NOMO-1 treated with dmso at 0.1 percent for 144 hours (cell line): ENCODE measurements around the gene ZC3H18.

Source experiments
- DNase-seq: peaks from one replicate; lab custom pipeline; 2025; ENCODE audit not compliant: unreplicated experiment; lab: John Stamatoyannopoulos, UW

ZC3H18 gene

DNA sequence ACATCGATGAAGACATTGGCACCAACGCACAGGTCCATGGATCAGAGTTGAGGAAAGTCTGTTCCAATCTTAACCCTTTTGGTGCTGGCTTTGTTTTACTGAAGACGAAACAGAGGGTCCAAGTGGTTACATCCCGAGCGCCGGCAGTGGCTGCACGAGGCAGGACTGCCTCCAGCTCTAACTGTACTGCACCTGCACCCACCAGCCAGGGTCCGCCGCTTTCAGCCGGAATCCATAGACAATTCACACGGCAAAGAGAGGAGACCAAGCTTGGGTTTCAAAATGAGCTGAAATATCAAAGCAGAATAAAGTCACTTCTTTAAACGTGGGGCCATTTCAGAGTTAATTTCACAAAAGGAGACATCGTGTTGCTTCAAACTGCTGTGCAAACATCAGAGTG is 21.2 kb upstream of the ZC3H18 start:
- DNase-seq: no peak

DNA sequence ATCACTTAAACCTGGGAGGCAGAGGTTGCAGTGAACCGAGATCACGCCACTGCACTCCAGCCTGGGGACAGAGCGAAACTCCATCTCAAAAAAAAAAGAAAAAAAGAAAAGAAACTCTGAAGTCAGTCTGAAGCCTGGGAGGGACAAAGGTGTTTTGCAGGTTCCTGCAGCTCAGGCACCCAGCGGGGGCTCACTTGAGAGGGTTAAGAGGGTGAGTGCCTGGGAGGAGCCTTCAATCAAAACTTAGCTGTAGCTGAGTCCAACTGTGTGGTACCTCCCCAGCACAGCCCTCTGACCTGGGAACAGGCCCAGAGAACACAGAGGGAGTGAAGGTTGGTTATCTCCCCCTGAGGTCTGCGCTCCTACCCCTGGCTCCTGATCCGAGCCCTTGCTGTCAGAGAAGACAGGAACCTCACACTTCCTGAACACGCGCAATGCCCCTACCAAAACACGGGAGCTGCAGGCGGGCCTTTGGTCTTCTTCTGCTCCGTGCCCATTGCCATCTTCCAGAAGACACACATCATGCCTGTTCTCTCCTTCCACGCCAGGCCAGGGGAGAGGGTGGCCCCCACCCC is 20.4 kb upstream of the ZC3H18 start:
- DNase-seq: no peak

DNA sequence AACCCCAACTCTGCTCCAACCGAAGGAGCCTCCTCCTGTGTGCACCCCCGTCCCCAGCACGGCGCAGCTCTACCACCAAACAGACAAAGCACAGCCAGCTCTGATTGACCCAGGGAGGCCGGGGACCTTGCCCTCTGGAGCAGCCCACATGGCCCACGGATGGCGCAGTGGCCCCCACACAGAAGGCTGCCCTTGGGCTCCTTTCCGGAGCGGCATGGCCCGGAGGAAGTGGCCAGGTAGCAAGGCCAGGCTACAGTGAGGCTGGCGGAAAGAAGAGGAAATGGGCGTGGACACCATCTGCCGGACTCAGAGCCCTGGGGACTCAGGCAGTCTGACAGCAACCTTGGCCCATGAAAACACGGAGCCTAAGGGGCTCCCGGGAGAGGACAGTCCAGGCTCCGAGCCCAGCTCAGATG is 19.9 kb upstream of the ZC3H18 start:
- no peak for DNase-seq

DNA sequence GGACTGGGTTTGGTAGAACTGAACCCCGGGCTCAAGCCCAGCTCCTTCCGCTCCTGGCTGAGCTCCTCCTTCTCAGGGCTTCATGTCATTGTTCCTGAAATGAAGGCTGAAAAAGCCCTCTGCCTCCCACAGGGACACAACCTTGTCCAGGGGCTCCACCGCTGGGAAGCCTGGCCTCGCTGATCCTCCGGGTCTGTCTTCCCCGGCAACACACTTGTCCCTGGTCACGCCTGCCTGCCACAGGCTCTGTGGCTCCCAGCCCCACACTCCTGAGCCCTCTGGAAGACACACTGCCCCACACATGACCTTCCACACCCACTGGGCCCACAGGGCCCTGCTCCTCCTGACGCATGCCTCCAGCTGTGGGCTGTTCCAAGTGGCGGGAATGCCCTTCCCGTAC is 18.0 kb upstream of the ZC3H18 start:
- no peak for DNase-seq

DNA sequence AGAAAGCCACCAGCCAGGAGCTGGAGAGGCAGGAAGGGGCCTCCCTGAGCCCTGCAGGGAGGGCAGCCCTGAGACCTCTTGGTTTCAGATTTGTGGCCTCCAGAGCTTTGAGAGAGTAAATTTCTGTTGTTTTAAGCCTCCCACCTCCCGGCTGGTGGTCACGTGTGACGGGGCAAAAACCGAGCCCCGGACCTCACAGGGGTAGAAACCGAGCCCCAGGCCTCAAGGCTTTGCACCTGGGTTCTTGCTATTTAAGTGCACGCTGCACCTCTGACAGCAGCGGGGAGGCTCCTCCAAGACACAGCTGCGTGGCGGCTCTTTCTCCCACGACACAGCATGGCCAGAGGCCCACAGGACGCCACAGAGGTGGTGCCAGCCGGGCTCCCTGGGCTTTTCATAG is 17.4 kb upstream of the ZC3H18 start:
- no peak for DNase-seq

DNA sequence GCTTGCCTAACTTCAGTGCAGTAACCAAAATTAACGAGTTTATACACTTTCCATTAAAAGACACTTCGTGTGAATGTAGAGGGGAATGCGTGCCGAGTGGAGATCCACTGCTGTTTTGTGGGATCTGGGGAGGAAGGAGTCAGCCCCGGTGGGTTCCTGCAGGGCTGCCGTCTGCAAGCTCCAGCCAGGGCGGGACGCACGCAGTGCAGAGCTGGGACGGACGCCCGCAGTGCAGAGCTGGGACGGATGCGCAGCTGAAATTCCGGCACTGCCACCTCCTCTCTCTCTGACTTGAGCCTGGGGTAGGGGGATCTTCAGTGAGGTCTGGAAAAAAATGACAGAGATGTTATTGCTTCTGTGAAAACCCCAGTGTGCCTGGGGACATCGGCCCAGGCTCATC is 16.5 kb upstream of the ZC3H18 start:
- no peak for DNase-seq

DNA sequence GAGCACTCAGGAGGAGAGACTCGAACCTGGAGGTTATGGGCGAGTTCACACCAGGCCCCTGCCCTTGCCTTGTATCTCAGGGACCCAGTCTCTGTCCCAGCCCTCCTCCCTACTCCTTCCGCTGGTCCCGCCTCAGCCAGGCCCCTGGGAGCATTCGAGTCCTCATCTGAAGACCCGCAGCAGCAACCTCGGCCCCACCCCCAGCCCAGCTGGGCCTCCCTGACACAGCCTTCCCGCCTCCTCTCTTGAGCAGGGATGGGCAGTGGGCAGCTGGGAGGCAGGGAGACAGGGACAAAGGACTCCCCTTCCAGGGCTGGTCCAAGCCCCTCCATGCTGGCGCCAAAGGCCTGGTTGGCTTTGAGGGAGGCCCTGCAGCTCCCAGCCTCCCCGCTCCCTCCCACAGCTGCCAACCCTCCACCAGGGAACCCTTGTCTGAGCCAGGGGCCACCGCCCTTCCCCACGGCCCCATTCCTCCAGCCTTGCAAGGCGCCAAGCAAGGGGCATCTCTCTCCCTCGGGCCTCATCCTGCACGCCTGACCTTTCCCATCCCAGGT is 15.4 kb upstream of the ZC3H18 start:
- no peak for DNase-seq

DNA sequence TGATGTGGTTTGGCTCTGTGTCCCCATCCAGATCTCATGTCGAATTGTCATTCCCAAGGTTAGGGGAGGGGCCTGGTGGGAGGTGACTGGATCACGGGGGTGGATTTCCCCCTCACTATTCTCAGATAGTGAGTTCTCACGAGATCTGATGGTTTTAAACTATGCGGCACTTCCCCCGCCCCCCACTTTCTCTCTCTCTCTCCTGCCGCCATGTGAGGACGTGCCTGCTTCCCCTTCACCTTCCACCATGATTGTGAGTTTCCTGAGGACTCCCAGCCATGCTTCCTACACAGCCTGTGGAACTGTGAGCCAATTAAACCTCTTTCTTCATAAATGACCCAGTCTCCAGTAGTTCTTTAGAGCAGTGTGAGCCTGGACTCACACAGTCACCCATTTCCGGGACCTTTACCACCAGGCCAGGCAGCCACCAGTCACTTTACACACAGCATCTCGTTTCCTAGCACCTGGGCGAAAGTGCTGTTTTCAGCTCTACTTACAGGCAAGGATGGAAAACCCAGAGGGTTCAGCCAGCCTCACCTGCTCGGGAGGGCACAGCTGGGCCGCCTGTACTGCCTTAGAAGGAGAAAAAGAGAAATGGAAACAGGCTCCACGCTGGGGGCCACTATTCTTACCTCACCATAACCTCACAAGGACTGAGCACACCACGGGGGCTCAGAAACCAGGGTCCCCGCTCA is 13.8 kb upstream of the ZC3H18 start:
- DNase-seq: no peak

DNA sequence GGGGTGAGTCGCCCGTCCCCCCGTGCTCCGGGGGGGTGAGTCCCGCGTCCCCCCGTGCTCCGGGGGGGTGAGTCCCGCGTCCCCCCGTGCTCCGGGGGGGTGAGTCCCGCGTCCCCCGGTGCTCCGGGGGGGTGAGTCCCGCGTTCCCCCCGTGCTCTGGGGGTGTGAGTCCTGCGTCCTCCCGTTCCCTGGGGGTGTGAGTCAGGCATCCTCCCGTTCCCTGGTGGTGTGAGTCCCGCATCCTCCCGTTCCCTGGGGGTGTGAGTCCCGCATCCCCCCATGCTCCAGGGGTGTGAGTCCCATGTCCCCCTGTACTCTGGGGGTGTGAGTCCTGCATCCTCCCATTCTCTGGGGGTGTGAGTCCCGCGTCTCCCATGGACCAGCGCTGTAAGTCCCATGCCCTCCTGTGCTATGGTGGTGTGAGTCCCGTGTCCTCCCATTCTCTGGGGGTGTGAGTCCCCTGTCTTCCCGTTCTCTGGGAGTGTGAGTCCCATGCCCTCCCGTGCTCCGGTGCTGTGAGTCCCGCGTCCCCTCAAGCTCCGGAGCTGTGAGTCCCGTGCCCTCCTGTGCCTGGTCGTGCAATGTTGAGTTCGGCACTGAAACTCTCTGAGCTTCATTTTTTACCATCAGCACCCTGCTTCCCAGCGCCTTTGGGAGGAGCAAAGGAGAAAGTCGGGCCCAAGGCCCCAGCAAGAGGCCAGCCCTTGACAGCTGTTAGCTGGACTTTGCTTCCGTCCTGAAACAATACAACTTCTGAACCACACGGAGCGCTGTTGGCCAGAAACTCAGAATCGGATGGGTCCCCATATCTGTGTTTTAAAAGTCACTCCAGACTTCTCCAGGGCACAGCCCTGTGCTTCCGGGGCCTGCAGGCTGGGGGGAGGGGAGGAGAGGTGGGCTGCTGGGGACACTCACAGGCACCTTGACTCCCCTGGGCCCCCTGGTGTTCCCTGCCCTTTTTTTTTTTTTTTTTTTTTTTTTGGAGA is 11.5 kb upstream of the ZC3H18 start:
- DNase-seq: no peak

DNA sequence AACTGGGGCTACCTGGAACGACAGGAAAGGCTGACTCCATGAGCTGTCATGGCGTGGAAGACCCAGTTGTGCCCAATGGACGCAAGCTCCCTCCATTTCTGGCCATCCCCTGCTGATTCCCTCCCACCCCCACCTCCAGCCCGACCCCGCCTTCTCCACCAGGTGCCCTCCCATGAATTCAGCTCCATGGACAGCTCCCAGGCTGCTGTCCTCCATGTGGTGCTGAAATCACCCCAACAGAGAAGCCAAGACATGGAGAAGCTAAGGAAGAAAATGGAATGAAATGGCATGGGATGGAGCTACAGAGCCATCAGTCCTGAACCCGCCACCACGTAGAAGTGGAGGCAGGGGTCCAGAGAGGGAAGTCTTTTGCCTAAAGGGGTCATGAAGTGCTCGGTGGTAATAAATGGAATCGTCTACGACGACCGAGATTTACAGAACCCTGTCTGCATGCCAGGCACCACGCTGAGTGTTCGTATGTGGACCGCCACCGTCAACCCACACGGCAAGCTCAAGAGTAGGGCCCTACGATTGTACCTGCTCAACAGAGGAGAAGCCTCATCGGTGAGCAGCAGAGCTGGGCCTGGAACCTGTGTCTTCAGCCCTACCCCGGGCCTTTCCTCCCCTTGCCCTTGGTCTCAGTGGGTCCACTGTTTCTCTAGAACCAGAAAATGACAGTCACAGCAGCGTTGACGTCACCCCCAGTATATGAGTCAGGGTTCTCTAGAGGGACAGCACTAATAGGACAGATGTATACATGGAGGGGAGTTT is 9.3 kb upstream of the ZC3H18 start:
- no peak for DNase-seq

DNA sequence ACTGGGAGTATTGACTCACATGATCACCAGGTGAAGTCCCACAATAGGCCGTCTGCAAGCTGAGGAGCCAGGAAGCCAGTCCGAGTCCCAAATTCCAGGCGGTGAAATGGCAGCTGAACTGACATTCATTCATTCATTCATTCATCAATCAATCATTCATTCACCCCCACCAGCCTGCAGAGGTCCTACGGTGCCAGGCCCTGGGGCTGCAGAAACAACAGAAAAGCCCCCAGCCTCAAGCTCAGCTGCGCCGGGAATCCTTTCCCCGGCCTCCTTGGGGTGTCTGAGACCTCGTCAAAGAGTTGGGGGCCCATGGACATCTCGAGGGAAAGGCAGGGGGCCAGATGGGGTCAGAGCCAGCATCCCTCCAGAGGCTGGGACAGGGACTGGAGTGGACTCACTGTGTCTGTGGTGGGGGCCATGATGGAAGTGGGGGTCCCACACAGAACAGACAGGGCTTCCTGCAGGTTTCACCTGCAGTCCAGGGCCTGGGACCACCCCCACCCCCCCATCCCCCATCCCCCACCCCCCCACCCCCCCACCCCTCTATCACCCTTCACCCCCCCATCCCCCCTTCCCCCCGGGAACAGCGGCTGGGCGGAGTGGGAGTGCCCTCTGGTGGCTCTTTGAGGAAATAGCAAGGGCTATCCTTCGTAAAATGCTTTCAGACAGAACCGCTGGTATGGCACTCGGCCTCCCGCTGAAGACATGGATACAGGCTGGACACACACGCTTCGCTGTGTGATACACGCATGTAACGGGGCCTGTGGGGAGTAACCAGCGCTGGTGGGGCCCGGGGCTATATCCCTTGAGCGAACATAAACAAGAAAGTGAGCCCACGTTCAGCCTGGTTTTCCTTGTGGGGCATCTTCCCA is 8.5 kb upstream of the ZC3H18 start:
- no peak for DNase-seq

DNA sequence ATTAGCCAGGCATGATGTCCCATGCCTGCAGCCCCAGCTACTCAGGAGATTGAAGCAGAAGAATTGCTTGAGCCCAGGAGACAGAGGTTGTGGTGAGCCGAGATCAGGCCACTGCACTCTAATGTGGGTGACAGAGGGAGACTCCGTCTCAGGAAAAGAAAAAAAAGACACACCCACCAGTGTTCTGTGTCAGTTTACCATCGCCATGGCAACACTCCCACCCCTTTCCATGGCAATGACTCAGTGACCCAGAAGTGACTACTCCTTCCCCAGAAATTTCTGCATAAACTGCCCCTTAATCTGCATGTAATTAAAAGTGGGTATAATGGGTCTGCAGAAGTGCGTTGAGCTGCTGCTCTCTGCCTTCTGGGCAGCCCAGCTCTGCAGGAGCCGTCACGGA is 4.0 kb upstream of the ZC3H18 start:
- no peak for DNase-seq

DNA sequence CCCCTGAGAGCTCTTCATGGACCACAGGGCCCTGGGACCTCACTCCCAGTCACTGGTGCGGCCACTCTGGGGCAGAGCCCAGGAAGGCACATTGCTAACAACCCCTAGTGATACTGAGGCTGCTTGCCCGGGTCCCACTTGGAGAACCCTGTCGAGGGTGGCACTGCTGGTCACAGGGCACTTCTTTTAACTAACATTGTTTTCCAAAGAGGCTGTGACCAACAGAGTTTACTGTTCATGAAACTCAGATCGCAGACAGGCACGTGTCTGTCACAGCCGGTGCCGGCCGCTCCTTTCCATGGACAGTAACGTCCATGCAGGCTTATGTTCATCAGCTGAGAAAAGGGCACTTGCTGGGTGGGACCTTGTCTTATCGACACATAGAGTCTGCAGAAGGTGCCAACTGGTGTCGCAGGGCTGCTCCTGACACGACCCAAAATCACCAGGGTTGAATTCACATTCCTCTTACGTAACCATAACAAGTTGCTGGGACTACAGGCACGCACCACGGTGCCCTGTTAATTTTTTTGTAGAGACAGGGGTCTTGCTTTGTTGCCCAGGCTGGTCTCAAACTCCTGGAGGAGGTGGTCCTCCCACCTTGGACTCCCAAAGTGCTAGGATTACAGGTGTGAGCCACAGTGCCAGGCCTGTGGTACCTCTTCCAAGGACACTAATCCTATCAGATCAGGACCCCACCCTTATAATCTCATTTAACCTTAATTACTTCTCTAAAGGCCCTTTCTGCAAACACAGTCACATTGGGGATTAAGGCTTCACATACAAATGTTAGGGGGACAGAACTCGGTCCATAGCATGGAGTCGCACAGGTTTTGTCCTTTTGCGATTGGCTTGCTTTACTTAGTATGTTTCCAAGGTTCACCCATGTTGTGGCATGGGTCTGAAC is 1.2 kb upstream of the ZC3H18 start:
- DNase-seq: no peak

DNA sequence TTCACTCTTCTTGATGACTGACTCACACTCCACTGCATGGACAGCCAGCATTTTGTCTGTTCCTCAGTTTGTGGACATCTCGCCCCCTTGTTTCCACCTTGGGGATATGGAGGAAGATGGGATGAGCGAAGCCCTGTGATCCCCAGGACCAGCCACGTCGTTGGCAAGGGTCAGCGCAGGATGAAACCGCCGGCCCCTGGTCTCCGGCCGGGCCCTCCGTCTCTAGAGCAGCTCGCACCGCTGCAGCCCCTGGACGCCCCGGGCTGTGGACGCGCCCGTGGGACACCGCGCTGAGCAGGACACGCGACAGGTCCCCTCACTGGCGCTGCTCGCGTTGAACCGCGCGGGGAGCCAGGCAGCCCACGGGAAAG is 604 bp upstream of the ZC3H18 start:
- DNase-seq: no peak

DNA sequence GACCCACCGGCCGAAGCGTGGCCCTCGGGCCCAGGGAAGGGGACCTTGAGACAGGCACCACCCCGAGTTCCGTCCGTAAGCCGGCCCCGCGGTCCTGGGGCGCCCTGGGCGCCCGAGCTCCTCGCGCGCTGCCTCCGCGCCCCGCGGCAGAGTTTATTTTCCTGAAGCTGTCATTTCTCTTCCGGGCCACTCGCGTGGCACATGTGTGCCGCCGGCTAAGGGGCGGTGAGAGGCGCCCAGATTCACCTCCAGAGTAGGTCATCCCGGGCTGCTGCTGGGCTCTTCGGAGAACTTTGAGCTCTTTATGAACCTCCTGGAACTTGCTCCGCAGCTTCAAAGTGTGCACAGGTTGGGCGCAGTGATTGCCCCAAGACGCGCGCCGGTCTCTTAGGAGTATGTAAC is 489 bp downstream of the ZC3H18 start:
- DNase-seq: peak; percentile 5

DNA sequence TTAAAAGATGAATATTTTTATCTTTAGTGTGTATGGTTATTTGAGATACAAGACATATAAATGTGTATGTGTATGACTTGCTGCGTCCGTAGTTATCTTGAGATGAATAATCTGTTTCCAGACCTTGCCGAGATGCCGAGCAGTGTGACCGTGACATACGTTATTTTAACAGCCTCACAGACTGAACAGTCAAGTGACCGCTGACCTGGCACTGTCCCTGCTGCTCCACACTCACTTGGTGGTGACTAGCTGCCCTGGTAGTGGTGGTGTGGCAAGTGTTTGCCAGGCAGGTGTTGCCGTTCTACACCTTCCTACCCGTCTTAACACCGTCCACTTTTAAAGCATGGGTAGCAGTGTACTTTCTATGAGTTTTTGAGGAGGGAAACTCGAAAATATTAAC is 5.0 kb downstream of the ZC3H18 start:
- DNase-seq: no peak

DNA sequence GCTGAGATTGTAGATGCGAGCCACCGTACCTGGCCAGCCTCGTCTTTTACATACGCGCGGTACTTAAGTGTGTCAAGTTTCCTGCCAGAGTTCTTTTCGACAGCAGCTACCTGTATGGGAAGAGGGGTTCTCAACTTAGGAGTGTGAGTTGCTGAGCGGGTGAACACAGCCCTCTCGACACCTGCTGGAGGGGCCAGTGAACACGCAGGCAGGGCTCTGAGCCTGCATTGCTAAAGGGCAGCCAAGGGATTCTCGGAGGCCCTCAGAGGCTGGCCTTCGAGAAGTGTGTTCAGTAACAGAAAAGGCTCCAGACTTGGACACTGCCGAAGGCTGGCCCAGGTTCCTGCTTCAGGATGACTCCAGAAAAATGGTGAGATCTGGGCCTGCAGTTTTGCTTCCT is 6.1 kb downstream of the ZC3H18 start:
- DNase-seq: no peak

DNA sequence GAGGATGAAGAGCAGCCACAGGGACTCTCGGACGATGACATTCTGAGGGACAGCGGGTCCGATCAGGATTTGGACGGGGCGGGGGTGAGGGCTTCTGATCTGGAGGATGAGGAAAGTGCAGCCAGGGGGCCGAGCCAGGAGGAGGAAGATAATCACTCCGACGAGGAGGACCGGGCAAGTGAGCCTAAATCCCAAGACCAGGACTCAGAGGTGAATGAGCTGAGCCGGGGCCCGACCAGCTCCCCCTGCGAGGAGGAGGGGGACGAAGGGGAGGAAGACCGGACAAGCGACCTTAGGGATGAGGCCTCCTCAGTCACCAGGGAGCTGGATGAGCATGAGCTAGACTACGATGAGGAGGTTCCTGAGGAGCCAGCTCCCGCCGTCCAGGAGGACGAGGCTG is 7.0 kb downstream of the ZC3H18 start:
- DNase-seq: no peak
